PC-9 (cell line): Measurements from ENCODE around the gene RNU6-1.

Source experiments
- CTCF ChIP-seq: fragments of 200-600 bp; sonication (generic); conservative IDR thresholded peaks from 2 replicates; pipeline ENCODE4 v1.6.1; 2017; ENCODE audit warnings: mixed run types, antibody characterized with exemption, mild to moderate bottlenecking, moderate library complexity
- EZH2 ChIP-seq: fragments of 200-600 bp; sonication (generic); IDR thresholded peaks from 2 replicates; pipeline ENCODE4 v1.8.0; 2017; ENCODE audit warnings: antibody characterized with exemption, low read depth

- TF ChIP-seq CTCF (peak; percentile 82), EZH2 (no peak)
These were observed 3.4 kb downstream of the RNU6-1 start for GRCh38 chr15:67836477-67836876.
